ENCODE results near the gene CSF1. TPM values are rescaled to one million over a fixed set of nuclear protein-coding genes. Genes with fewer than 3 reads are reported as not detected.

The CSF1 gene
- total and polyA plus RNA-seq, 2 of the 13 experiments (the other 11 are each of a cell fraction or from before 2014, with no cell fraction given) = 4.6 to 13.3 TPM

- no peak for TF ChIP-seq USF2 (IDR thresholded peaks at IDR 0.05; ENCODE audit: low read depth, low read length)
- TF ChIP-seq USF2 (CRISPR knock-in tag; IDR thresholded peaks at IDR 0.05; ENCODE audit: borderline replicate concordance) = no peak
- no peak for TF ChIP-seq ZNF883 (CRISPR knock-in tag; IDR thresholded peaks at IDR 0.05; ENCODE audit: not compliant biosample characterization)
- peak; percentile 10; the same call in 1 of the 2 replicates for TF ChIP-seq ZFX (CRISPR knock-in tag; IDR thresholded peaks at IDR 0.05; ENCODE audit: low read depth)
- TF ChIP-seq RAD51 (IDR thresholded peaks at IDR 0.05; ENCODE audit: borderline replicate concordance) = no peak
- TF ChIP-seq, protein P1, sequence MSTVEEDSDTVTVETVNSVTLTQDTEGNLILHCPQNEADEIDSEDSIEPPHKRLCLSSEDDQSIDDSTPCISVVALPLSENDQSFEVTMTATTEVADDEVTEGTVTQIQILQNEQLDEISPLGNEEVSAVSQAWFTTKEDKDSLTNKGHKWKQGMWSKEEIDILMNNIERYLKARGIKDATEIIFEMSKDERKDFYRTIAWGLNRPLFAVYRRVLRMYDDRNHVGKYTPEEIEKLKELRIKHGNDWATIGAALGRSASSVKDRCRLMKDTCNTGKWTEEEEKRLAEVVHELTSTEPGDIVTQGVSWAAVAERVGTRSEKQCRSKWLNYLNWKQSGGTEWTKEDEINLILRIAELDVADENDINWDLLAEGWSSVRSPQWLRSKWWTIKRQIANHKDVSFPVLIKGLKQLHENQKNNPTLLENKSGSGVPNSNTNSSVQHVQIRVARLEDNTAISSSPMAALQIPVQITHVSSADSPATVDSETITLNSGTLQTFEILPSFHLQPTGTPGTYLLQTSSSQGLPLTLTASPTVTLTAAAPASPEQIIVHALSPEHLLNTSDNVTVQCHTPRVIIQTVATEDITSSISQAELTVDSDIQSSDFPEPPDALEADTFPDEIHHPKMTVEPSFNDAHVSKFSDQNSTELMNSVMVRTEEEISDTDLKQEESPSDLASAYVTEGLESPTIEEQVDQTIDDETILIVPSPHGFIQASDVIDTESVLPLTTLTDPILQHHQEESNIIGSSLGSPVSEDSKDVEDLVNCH (CRISPR knock-in tag; IDR thresholded peaks at IDR 0.05) = no peak
- TF ChIP-seq, protein P2, sequence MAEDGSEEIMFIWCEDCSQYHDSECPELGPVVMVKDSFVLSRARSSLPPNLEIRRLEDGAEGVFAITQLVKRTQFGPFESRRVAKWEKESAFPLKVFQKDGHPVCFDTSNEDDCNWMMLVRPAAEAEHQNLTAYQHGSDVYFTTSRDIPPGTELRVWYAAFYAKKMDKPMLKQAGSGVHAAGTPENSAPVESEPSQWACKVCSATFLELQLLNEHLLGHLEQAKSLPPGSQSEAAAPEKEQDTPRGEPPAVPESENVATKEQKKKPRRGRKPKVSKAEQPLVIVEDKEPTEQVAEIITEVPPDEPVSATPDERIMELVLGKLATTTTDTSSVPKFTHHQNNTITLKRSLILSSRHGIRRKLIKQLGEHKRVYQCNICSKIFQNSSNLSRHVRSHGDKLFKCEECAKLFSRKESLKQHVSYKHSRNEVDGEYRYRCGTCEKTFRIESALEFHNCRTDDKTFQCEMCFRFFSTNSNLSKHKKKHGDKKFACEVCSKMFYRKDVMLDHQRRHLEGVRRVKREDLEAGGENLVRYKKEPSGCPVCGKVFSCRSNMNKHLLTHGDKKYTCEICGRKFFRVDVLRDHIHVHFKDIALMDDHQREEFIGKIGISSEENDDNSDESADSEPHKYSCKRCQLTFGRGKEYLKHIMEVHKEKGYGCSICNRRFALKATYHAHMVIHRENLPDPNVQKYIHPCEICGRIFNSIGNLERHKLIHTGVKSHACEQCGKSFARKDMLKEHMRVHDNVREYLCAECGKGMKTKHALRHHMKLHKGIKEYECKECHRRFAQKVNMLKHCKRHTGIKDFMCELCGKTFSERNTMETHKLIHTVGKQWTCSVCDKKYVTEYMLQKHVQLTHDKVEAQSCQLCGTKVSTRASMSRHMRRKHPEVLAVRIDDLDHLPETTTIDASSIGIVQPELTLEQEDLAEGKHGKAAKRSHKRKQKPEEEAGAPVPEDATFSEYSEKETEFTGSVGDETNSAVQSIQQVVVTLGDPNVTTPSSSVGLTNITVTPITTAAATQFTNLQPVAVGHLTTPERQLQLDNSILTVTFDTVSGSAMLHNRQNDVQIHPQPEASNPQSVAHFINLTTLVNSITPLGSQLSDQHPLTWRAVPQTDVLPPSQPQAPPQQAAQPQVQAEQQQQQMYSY (CRISPR knock-in tag; IDR thresholded peaks at IDR 0.05) = peak; percentile 87; the same call in 1 of the 2 replicates
- no peak for TF ChIP-seq REXO4 (CRISPR knock-in tag; IDR thresholded peaks at IDR 0.05; ENCODE audit: borderline replicate concordance)
- no peak for TF ChIP-seq NCOR1 (IDR thresholded peaks at IDR 0.05; ENCODE audit: borderline replicate concordance, low read length)
- no peak for TF ChIP-seq MXD4 (CRISPR knock-in tag; IDR thresholded peaks at IDR 0.05)
- no peak for TF ChIP-seq NR3C1 (CRISPR knock-in tag; IDR thresholded peaks at IDR 0.05)
- TF ChIP-seq ZFP41 (CRISPR knock-in tag; IDR thresholded peaks at IDR 0.05; ENCODE audit: borderline replicate concordance) = no peak
- TF ChIP-seq, protein P3, sequence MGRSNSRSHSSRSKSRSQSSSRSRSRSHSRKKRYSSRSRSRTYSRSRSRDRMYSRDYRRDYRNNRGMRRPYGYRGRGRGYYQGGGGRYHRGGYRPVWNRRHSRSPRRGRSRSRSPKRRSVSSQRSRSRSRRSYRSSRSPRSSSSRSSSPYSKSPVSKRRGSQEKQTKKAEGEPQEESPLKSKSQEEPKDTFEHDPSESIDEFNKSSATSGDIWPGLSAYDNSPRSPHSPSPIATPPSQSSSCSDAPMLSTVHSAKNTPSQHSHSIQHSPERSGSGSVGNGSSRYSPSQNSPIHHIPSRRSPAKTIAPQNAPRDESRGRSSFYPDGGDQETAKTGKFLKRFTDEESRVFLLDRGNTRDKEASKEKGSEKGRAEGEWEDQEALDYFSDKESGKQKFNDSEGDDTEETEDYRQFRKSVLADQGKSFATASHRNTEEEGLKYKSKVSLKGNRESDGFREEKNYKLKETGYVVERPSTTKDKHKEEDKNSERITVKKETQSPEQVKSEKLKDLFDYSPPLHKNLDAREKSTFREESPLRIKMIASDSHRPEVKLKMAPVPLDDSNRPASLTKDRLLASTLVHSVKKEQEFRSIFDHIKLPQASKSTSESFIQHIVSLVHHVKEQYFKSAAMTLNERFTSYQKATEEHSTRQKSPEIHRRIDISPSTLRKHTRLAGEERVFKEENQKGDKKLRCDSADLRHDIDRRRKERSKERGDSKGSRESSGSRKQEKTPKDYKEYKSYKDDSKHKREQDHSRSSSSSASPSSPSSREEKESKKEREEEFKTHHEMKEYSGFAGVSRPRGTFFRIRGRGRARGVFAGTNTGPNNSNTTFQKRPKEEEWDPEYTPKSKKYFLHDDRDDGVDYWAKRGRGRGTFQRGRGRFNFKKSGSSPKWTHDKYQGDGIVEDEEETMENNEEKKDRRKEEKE (IDR thresholded peaks at IDR 0.05) = no peak
- TF ChIP-seq ZNF720 (CRISPR knock-in tag; IDR thresholded peaks at IDR 0.05) = no peak
- no peak for TF ChIP-seq ZNF124 (CRISPR knock-in tag; IDR thresholded peaks at IDR 0.05)
- TF ChIP-seq TBP (CRISPR knock-in tag; IDR thresholded peaks at IDR 0.05) = no peak
- TF ChIP-seq, protein P4, sequence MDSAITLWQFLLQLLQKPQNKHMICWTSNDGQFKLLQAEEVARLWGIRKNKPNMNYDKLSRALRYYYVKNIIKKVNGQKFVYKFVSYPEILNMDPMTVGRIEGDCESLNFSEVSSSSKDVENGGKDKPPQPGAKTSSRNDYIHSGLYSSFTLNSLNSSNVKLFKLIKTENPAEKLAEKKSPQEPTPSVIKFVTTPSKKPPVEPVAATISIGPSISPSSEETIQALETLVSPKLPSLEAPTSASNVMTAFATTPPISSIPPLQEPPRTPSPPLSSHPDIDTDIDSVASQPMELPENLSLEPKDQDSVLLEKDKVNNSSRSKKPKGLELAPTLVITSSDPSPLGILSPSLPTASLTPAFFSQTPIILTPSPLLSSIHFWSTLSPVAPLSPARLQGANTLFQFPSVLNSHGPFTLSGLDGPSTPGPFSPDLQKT (CRISPR knock-in tag; IDR thresholded peaks at IDR 0.05; ENCODE audit: borderline replicate concordance) = no peak
These were observed 27.2 kb upstream of the CSF1 start (continued) for GRCh38 chr1:109883248-109883955.

Measured in HepG2 (cell line).